ENCODE data around the gene OR2H2.

OR2H2 gene

DNA sequence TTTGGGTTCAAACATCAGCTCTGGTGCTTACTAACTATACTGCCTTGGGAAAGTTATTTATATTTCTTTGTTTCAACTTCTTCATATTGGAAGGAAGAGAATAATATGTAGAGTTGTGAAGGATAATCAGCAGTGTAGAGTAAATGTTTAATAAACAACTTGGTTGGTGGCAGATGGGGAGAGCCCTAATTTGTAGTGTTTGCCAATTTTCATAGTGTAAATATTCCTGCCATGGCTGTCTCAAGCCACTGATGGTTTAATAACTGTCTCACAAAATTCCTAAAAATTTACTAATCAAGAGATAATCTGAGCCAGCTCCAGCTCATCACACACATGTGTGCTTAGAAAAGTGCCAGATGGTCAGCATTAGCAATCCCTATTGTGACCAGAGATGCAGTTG is at the start of gene OR2H2:
TSS of gene OR2H2 (plus strand) at position 301 of the 400 bp plus-strand sequence. CDS start 2,824 bp downstream, outside the sequence.
- DNase-seq, result no peak

DNA sequence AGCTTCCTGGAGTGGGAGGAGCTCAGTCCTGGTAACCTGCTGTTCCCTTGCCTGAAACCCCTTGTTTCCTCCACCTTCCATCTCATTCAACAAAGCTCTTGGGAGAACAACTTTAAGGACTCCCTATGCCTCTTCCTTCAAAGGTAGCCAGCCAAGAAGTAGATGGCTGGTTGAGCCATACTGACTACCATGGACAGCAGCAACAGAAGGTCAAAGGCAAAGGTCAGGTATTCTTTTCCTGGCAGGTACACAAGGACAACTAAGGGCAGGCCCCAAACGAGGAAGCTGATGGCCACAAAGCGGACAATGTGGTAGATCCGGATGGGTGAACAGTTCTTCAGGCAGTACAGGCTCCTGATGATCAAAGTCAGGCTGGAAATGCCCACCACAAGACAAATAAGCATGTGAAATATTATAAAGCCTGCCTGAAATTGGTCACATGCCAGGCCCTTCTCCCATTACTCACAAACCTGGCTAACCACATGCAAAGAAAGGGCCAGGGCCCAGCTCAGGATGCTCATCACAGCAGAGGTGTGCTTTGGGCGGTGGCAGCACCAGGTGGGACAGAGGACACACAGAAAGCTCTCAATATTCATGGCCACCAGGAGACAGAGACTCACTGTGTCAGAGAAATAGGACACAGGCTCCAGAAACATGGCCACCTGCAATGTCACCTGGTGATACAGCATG is 47.1 kb upstream of the OR2H2 start:
- no peak for DNase-seq

DNA sequence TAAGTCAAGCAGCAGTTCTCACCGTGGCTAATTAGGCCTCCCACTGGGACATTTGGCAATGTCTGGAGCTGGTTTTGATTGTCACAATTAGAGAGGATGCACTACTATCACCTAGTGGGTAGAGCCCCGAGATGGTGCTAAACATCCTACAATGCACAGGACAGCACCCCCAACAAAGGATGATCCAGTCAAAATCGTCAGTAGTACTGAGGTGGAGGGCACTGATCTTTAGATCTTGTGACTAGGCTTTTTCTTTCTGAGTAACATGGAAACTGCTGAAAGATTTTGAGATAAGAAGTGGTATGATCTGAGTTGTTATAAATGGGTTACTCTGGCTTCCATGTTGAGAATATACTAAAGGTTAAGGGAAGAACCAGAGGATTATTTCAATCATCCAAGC is 37.3 kb upstream of the OR2H2 start:
- DNase-seq, result no peak

DNA sequence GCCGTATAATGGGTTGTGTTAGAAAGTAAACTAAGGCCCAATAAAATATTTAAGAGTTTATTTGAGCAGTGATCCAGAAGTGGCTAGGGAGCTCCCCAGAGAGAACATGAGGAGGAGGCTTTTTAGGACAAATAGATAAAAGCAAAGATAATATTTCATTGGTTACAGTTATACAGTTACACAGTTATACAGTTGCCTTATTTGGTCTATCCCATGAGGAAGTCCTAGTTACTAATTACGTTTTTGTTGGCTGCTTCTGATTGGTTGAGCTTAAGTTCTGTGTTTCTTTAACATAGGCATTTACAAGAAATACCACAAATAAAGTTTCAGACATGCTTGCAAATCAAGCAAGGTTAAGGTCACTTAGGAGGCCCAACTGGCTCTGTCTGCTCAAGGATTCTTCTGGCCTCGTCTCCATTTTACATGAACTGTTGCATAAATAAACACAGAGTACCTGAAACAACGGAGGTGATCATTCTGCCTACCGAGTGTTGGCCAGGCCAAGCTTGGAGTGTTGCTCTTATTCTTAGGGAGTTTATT is 32.3 kb upstream of the OR2H2 start:
- DNase-seq, result no peak

DNA sequence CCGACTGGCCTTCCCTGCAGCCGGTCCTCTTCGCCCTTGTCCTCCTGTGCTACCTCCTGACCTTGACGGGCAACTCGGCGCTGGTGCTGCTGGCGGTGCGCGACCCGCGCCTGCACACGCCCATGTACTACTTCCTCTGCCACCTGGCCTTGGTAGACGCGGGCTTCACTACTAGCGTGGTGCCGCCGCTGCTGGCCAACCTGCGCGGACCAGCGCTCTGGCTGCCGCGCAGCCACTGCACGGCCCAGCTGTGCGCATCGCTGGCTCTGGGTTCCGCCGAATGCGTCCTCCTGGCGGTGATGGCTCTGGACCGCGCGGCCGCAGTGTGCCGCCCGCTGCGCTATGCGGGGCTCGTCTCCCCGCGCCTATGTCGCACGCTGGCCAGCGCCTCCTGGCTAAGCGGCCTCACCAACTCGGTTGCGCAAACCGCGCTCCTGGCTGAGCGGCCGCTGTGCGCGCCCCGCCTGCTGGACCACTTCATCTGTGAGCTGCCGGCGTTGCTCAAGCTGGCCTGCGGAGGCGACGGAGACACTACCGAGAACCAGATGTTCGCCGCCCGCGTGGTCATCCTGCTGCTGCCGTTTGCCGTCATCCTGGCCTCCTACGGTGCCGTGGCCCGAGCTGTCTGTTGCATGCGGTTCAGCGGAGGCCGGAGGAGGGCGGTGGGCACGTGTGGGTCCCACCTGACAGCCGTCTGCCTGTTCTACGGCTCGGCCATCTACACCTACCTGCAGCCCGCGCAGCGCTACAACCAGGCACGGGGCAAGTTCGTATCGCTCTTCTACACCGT is 31.5 kb upstream of the OR2H2 start:
- DNase-seq, result no peak

DNA sequence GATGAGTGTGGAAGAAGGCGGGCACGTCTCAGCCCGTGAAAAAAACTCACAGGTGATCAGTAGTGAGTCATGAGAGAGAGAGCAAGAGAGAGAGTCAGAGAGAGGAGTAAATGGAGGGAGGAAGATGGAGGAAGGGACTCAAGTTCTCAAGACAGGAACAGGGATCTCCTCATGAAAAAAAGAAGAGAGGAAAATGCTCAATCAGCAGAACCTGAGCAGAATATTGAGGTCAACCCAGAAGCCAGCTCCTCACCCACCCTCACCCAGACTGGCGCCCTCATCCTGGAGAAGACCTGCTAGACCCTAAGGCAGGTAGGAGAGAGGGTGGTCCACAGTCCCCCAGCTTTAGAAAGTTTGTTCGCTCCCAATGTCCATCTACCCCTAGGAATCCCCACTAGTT is 30.2 kb upstream of the OR2H2 start:
- no peak for DNase-seq

DNA sequence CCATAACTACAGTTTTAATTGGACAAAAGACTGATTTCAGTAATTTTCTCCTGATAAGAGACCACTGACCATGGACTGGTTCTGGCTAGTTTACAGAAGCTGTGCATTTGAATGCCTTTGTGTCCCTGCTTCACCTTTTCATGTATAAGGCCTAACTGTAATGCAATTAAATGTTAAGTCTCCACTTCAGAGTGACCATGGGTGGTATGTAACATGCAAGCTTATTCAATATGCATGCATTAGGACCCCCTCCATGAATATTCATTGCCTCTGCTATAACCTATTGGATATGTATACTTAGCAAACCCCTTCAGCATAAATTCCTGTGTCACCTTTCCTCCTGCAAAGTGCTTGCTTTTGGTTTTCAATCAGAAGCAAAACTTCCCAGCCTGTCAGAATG is 27.6 kb upstream of the OR2H2 start:
- DNase-seq, result no peak

DNA sequence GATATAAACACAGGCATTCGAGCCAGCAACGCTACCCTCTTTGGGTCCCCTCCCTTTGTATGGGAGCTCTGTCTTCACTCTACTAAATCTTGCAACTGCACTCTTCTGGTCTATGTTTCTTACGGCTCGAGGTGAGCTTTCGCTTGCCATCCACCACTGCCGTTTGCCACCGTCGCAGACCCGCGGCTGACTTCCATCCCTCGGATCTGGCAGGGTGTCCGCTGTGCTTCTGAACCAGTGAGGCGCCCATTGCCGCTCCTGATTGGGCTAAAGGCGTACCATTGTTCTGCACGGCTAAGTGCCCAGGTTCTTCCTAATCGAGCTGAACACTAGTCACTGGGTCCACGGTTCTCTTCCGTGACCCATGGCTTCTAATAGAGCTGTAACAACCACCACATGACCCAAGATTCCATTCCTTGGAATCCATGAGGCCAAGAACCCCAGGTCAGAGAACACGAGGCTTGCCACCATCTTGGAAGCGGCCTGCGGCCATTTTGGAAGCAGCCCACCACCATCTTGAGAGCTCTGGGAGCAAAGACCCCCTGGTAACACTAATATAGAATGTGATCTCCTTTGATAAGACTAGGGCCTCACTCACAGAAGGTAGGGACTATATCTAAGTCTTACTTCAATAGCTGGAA is 26.4 kb upstream of the OR2H2 start:
- no peak for DNase-seq

DNA sequence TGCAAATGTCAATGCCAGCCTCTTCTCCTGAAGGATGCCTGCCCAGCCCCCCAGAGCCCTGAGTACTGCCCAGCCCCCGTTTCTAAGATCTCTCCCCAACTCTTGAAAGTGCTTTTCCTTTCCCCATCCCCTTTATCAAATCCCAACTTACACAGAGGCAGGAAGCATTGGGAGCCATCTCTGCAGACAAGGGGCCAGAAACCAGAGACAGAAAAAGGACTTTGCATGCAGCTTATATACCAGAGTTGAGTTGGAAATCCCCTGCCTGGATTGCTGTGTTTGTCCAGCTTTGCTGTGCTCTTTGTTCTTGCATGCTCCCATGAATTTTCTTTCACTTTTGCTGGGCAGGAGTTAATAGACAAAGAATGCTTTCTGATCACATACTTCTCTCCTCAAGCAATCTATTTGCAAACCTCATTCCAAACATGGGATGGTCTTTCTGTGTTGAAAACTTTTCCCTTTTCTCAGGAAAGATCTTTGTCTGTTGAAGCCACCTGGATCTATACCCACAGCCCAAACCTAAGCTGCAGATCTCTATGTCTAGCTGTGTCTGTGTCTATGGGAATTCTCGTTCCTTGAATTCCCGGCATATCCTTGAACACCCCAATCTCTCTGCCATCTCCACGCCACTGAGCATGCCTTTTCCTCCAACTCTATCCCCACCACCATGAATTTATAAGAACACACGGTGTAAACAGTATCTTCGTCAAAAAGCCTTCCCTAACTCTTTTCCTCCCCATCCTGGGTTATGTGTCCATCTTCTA is 25.2 kb upstream of the OR2H2 start, which contains the start of gene UBD:
TSS of gene UBD (minus strand) at position 209 of the 764 bp plus-strand sequence. CDS start at position 178, 31 bp downstream.
- no peak for DNase-seq

DNA sequence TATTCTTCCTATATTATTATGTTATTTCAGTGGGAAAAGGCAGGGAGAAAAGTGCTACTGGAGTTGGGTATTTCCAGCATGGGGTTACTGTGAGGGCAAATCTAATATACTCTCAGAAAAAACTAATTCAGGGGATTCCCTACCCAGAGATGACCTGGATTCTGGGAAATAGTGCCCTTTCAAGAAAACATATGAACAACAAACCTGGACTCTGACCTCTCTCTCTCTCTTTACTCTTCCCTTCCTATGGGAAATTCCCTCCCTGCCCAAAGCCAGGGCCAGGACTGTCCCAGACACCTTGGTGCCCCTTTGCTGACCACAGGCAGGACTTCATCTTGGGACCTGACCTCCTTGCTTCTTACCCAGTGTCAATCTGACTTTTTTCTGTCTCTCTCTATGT is 23.8 kb upstream of the OR2H2 start:
- no peak for DNase-seq

DNA sequence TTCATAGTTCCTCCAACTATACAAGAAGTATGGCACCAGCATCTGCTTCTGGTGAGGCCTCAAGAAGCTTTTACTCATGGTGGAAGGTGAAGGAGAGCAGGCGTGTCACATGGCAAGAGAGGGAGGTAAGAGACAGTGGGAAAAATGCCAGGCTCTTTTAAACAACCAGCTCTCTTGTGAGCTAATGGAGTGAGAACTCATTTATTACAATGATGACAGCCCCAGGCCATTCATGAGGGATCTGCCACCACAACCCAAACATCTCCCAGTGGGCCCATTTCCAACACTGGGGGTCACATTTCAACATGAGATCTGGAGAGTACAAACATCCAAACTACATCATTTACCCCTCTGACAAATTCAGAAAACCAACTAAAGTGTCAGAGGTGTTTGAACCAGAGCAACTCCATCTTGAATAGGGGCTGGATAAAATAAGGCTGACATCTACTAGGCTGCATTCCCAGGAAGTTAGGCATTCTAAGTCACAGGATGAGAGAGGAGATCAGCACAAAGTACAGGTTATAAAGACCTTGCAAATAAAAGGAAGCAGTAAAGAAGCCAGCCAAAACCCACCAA is 23.2 kb upstream of the OR2H2 start:
- DNase-seq, result no peak

DNA sequence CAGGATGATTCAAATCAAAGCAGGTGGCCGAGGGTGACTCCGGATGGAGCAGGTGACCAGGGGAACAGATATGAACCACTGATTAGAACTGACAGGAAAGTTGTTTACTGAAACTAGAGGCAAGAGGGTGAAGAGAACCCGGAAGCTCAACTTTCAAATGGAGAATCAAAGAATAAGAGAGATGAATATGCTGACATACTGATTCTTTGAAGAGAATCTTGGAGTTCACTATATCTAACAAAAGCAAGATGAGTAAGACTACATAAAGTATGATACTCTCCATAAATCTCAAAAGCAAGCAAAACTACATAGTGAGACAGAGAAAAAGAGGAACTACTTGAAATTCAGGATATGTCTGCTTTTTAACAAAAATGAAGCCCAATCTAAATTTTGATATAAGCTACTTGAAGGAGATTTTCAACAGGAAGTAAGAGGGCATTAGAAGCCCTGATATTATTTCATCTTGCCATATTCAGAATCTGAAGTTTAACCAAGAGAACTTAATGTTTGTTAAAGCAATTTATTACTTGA is 21.4 kb upstream of the OR2H2 start:
- DNase-seq, result no peak

DNA sequence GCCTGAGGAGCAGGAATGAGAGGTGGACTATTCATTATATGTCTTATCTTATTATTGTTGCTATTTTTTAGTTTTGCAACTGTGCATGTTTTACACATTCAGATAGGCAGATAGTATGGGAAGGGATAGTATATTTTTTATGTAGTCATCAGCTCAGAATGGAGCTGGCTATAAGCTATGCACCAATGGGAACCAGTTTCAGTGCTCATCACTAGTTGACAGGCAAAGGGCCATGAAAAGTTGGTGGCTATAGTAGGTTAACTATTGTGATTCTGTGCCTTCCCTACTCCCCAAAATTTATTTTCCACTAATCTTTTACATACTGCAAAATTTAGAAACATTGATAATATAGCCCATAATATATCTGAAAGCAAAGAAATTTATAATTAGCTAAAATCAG is 20.0 kb upstream of the OR2H2 start:
- no peak for DNase-seq

DNA sequence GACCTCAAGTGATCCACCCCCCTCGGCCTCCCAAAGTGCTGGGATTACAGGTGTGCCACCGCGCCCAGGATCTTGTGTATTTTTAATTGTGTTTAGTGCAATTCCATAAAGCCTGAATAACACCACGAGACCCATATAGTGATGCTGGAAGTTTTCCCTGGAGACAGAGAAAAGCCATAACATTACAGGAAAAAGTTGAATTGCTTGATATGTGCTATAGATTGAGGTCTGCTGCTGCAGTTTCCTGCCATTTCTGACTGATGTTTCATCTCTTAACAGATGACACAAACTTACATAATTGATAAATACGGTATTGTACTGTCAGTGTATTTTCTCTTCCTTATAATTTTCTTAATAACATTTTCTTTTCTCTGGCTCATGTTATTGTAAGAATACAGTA is 18.1 kb upstream of the OR2H2 start:
- no peak for DNase-seq

DNA sequence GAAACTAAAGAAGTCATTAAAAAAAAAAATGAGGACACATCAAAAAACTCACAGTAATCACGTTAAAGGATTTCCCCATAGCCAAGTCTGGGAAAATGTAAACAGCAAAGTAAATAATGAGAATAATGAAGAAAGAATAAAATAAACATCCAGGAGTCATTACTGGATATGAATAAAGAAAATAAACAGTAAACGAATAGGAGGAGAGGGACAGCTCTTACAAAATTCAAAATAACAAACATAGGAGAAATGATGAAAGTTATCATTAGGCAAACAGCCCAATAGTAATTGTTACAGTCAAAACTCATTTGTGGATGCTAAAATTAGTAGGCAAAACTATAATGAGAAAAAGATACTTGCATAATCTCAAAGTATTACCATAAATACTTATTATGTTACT is 17.4 kb upstream of the OR2H2 start:
- DNase-seq, result no peak

DNA sequence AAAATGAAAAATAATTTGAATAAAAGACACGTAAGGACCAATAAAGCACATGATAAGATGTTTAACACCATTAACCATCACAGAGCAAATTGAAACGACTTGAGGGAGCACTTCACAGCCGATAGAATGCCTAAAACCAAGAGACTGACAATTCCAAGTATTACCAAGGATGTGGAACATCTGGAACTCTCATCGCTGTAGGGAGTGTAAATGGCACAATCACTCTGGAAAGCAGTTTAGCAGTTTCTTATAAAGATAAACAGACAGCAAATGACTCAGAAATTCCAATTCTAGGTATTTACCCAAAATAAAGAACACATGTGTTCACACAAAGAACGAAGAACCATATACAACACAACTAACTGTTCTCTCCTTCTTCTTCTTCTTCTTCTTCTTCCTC is 16.9 kb upstream of the OR2H2 start:
- DNase-seq, result no peak

DNA sequence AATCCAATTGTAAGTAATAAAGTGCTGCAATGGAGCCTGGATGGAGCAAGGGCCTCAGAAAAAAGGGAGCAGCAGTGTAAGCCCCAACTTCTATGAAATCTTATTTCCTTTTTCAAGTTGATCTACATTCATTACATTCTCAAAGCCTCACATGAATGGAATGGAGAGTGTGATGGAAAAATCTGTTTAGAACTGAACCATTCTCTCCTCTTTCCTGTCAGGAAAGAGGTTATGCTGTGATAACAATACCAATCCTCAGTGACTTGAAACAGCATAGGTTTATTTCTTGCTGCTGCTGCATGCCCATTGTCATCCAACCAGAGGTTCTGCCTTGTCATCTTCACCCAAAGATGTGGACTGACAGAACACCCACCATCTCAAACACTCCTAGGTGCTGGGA is 8.9 kb upstream of the OR2H2 start:
- no peak for DNase-seq

DNA sequence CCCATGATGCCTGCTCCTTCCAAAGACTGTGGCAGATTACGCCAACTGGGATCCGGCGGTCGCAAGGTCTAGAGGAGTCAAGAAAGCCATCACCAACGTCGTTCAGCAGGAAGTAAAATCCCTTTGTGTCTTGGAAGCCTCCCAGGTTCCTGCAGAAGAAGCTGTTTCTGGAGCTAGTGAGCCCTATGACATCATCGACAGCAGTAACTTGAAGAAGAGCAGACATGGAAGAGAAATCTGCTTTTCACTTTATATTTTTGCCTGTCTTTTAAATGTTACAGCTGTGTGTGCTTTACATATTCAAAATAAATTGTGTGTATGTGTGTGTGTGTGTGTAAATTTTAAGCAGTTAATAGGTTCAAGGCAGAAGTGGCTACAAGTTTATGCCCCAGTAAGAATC is 7.4 kb upstream of the OR2H2 start:
- DNase-seq, result no peak

DNA sequence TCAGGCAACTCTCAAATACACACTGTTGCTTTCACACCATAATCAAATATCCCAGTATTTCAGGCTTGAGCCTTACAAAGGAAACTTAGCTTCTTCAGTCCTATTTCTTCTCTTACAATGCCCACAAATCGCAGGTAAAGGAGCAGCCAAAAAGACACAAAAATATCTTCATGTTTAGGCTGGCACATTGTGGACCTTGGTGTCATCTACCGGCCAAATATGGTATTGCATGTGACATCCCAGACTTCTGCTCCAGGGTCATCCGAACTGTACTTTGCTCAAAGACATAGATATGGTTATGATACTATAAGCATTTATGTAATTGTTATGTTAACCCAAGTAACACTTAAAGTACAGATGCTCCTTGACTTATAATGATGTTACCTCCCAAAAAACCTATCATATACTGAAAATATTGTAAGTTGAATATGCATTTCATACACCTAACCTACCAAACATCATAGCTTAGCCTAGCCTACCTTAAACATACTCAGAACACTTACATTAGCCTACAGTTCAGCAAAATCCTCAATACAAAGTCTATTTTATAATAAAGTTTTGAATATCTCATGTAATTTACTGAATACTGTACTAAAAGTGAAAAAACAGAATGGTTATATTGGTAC is 4.6 kb downstream of the OR2H2 start:
- no peak for DNase-seq

DNA sequence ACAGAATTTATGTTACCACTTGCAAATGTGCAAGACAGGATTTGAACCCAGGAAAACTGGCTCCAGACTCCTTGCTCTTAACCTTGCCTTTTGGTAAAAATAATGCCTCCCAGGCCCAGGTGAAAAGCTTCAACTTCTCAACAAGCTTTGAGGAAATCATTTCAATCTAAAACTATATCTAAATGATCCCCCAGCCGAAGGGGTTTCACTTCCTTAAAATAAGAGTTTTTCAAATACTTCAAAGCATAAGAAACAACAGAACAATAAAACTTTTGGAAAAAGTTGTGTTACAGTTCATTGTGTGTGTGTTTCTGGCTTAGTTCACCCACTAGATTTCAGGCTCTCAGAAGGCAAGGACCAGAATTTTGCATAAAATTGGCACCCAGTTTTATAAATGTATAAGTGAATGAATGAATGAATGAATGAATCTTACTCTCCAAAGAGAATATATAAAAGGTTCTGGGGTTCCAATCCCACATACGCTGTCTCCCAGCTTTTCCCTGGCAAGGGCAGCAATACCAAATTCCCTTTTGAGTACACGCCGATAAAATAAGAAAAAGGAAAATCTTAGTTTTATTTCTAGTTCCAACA is 5.4 kb downstream of the OR2H2 start:
- no peak for DNase-seq

DNA sequence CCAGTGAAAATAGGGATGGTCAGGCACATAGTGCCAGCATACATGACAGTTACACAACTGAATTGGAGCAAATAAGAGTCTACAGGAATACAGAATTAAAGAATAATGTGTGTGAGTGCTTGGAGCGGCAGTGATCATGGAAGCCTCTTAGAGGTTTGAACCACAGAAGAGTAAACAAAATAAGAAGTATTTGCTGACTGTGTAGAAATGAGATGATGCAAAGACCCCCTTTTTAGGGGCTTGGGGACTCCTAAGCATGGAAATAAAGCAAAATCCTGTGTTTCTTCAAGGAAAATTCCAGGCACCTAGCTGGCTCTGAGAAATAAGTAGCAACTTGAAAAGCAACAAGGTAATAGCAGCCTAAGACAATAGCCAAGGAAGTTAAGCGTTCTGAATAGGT is 6.8 kb downstream of the OR2H2 start:
- DNase-seq, result no peak
